ENCODE data around the gene LRRC34.

DNA sequence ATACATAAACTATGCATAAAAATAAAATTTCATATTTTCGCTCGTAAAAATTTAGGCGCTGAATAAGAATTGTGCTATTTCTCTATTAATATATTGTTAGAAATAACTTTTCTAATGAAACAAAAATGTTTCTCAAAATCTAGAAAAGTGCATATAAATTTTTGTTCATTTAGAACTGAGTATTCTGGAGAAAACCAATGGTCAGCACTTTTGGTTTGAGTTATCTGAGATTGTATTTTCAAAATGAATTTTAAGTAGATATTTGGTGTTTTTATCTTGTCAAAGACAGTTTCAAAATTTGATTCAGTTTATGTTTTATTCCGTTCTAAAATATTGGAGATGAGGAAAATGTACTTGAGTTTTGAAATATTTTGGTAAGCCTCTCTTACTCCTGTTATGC lies 25.6 kb downstream of the LRRC34 start:
- TF ChIP-seq, protein P1, sequence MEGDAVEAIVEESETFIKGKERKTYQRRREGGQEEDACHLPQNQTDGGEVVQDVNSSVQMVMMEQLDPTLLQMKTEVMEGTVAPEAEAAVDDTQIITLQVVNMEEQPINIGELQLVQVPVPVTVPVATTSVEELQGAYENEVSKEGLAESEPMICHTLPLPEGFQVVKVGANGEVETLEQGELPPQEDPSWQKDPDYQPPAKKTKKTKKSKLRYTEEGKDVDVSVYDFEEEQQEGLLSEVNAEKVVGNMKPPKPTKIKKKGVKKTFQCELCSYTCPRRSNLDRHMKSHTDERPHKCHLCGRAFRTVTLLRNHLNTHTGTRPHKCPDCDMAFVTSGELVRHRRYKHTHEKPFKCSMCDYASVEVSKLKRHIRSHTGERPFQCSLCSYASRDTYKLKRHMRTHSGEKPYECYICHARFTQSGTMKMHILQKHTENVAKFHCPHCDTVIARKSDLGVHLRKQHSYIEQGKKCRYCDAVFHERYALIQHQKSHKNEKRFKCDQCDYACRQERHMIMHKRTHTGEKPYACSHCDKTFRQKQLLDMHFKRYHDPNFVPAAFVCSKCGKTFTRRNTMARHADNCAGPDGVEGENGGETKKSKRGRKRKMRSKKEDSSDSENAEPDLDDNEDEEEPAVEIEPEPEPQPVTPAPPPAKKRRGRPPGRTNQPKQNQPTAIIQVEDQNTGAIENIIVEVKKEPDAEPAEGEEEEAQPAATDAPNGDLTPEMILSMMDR (optimal IDR thresholded peaks at IDR 0.05 in 1 of 3, IDR thresholded peaks at IDR 0.05 in 1 of 3, conservative IDR thresholded peaks at IDR 0.05 in 1 of 3; ENCODE audit: extremely low read depth in 1 of 3, insufficient read depth in 2 of 3, low read length in 3 of 3), result no peak
- no peak for TF ChIP-seq EZH2 (IDR thresholded peaks at IDR 0.05; ENCODE audit: low read length)
